Aorta (tissue), 5 donors: Measurements from ENCODE around the gene LIN54. TPM values are rescaled to one million over a fixed set of nuclear protein-coding genes. Genes with fewer than 3 reads are reported as not detected.
"Not testable (repeated sequence)": the region's sequence is repeated elsewhere in the genome, so short reads cannot be mapped to it uniquely, and the experiment has no call there.

Source experiments
- ATAC-seq: fragments of 200-7000 bp; cut with Tn5 transposase; one replicate; pipeline ENCODE4 v1.9.1; 2022; ENCODE audit warnings: moderate library complexity; ENCODE audit not compliant: low FRiP score
- DNase-seq, 2 donors: peaks; one replicate each; pipeline ENCODE4 v3.0.0-alpha.2; 2020
- H3K27ac ChIP-seq, 2 donors: one replicate each; pipeline ENCODE4 v1.5.1; 2013; ENCODE audit warnings: low read length in 2 of 2, mild to moderate bottlenecking in 2 of 2, moderate library complexity in 2 of 2, control low read depth in 1 of 2, inconsistent platforms in 1 of 2, low read depth in 1 of 2
- H3K27me3 ChIP-seq, 2 donors: one replicate each; pipeline ENCODE4 v1.6.1; 2013; ENCODE audit warnings: control low read depth in 1 of 2, low read length in 1 of 2, mild to moderate bottlenecking in 1 of 2, moderate library complexity in 1 of 2; ENCODE audit not compliant: insufficient read depth in 2 of 2, control insufficient read depth in 1 of 2
- H3K36me3 ChIP-seq, 2 donors: one replicate each; pipeline ENCODE4 v1.6.1; 2013; ENCODE audit warnings: control low read depth in 1 of 2, low read length in 1 of 2, mild to moderate bottlenecking in 1 of 2; ENCODE audit not compliant: insufficient read depth in 2 of 2, control insufficient read depth in 1 of 2
- H3K4me1 ChIP-seq, 2 donors: one replicate each; pipeline ENCODE4 v1.6.1; 2013; ENCODE audit warnings: low read length in 2 of 2, control low read depth in 1 of 2, mild to moderate bottlenecking in 1 of 2, moderate library complexity in 1 of 2; ENCODE audit not compliant: insufficient read depth in 2 of 2, control insufficient read depth in 1 of 2
- H3K4me3 ChIP-seq, 2 donors: one replicate each; pipeline ENCODE4 v1.5.1; 2013; ENCODE audit warnings: low read length in 2 of 2, control low read depth in 1 of 2, mild to moderate bottlenecking in 1 of 2
- H3K9me3 ChIP-seq: one replicate; pipeline ENCODE4 v1.6.1; 2013; ENCODE audit warnings: mild to moderate bottlenecking, low read length; ENCODE audit not compliant: control insufficient read depth
- WGBS, 2 donors: extraction: QIAGEN DNeasy Blood & Tissue Kit; methylation state at CpG; one replicate each; pipeline ENCODE4 v1.1.7; 2013; 5-methylcytosine and 5-hydroxymethylcytosine counted together
- intact Hi-C, 2 donors: fragments of 100-400 bp; cut with DNase I; formaldehyde crosslinking; loops; one replicate each; pipeline versions ENCODE4 v1.14.2 to v1.15.0; 2022
- polyA plus RNA-seq, 2 donors: library from polyadenylated mRNA; stranded (reverse); fragments of 200-250 nt; gene quantifications; one replicate each; pipeline ENCODE4 v1.2.3, GENCODE V29; 2013
- total RNA-seq, 2 donors: library from RNA; stranded (reverse); fragmentation: NEBNext Ultra II Directional; extraction: Animal tissue kit (Norgen Biotek cat#: 25700); gene quantifications; one replicate each; pipeline ENCODE4 v1.2.1, GENCODE V29; 2021
- donor health status: healthy with polysubstance abuse.
- donor health status: Bipolar disorder and iron deficiency.
- donor health status: DM: no; HTN: no; CAD: no.
- donor health status: DM: no; HTN: no; CAD: no.
- donor health status: DM: yes; HTN: yes; CAD: no.

Gene LIN54
- total and polyA plus RNA-seq, 4 donors, result 2.8 to 9.7 (median 5.0) TPM

DNA sequence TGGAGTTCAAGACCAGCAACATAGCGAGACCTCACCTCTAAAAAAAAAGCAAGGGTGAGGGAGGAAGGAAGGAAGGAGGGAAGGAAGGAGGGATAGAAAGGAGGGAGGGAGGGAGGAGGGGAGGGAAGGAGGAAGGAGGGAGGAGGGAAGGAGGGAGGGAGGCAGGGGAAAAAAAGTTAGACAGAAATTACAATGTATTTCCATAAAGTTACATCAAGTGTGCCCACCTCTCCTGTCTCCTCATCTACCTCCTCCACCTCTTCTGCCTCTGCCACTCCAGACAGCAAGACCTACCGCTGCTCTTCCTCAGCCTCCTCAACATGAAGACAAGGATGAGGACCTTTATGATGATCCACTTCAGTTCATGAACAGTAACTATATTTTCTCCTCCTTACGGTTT, 8.3 kb downstream of the LIN54 start:
- peaks cover 0 to 1% of the 10 kb centered on the region in 2 donors for H3K4me1 ChIP-seq
- intact Hi-C loops, result no loop called here
- DNase-seq (no peak), ATAC-seq (no peak)
- 94 to 95% methylated on average over 3 of the region's 3 CpGs for WGBS, 2 donors
- no peak overlapping the region for H3K4me3 ChIP-seq
- H3K27ac ChIP-seq, result no peak overlapping the region
- no peaks in the 10 kb centered on the region for H3K27me3 ChIP-seq
- no peaks in the 10 kb centered on the region for H3K36me3 ChIP-seq
- H3K9me3 ChIP-seq, result no peaks in the 10 kb centered on the region

GRCh38 chr4:82998898-82999297, 11.7 kb downstream of the LIN54 start:
- Histone ChIP-seq H3K9me3 (no peaks in the 10 kb centered on the region), H3K4me1 (peaks cover 0 to 1% of the 10 kb centered on the region in 2 donors), H3K27me3 (no peaks in the 10 kb centered on the region), H3K27ac (no peak overlapping the region), H3K36me3 (no peaks in the 10 kb centered on the region), H3K4me3 (no peak overlapping the region)
- DNase-seq (no peak), ATAC-seq (no peak)
- intact Hi-C loops, result no loop called here

DNA sequence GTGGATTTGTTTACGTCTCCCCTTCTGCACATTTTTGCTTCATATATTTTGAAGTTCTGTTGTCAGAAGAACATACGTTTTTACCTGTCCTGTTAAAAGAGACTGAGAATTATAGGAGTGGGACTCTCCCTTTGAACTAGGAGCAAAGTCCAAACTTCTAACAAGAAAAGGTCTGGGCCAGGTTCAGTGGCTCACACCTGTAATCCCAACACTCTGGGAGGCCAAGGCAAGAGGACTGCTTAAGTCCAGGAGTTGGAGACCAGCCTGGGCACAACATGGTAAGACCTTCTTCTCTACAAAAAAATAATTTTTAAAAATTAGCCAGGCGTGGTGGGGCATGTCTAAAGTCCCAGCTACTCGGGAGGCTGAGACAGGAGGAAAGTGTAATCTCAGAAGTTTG, 15.8 kb downstream of the LIN54 start:
- intact Hi-C loops, result no loop called here
- no peak for ATAC-seq
- no peaks in the 10 kb centered on the region for H3K27me3 ChIP-seq

GRCh38 chr4:82989575-82990429, 20.8 kb downstream of the LIN54 start:
- Histone ChIP-seq H3K27ac (no peak overlapping the region), H3K4me3 (no peak overlapping the region), H3K27me3 (no peaks in the 10 kb centered on the region), H3K9me3 (no peaks in the 10 kb centered on the region), H3K36me3 (no peaks in the 10 kb centered on the region), H3K4me1 (no peaks in the 10 kb centered on the region)
- intact Hi-C loops, result no loop called here
- WGBS, 2 donors, result 92 to 98% methylated on average over 2 of the region's 2 CpGs
- DNase-seq (no peak), ATAC-seq (peak; percentile 41)

More for the DNA sequence above, 15.8 kb downstream of the LIN54 start:
- H3K4me3 ChIP-seq, result no peak overlapping the region
- 70 to 71% methylated on average over 4 of the region's 4 CpGs for WGBS, 2 donors
- H3K9me3 ChIP-seq, result no peaks in the 10 kb centered on the region
- peaks cover 0 to 1% of the 10 kb centered on the region in 2 donors for H3K4me1 ChIP-seq
- no peaks in the 10 kb centered on the region for H3K36me3 ChIP-seq
- no peak overlapping the region for H3K27ac ChIP-seq
- DNase-seq, result no peak

DNA sequence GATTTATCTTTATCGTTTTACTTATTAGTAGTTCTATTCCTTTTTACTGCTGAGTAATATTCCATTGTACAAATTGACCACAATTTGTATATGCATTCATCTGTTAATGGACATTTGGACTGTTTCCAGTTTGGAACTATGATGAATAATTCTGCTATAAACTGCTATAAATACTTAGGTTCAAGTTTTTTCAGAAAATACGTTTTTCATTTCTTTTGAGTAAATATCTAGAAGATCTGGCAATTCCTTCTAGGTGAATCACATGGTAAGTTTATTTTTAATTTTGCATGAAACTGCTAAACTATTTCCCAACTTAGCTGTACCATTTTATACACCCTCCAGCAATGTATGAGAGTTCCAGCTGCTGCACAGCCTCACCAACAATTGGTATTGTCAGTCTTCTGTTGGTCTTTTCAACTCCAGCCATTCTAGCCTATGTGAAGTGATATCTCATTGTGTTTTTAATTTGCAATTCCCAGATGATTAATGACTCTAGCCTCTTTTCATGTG, 22.2 kb downstream of the LIN54 start:
- ATAC-seq (no peak), DNase-seq (no peak)
- Histone ChIP-seq H3K9me3 (no peaks in the 10 kb centered on the region), H3K27ac (no peak overlapping the region), H3K4me3 (no peak overlapping the region), H3K36me3 (no peaks in the 10 kb centered on the region), H3K27me3 (no peaks in the 10 kb centered on the region), H3K4me1 (no peaks in the 10 kb centered on the region)
- 53 to 56% methylated on average over 2 of the region's 2 CpGs for WGBS, 2 donors
- intact Hi-C loops, result no loop called here

GRCh38 chr4:82987519-82987918, 23.1 kb downstream of the LIN54 start:
- intact Hi-C loops, DNase-seq, H3K4me3 ChIP-seq, H3K27me3 ChIP-seq, H3K27ac ChIP-seq, ATAC-seq, H3K9me3 ChIP-seq, H3K36me3 ChIP-seq, H3K4me1 ChIP-seq: not testable (repeated sequence)

DNA sequence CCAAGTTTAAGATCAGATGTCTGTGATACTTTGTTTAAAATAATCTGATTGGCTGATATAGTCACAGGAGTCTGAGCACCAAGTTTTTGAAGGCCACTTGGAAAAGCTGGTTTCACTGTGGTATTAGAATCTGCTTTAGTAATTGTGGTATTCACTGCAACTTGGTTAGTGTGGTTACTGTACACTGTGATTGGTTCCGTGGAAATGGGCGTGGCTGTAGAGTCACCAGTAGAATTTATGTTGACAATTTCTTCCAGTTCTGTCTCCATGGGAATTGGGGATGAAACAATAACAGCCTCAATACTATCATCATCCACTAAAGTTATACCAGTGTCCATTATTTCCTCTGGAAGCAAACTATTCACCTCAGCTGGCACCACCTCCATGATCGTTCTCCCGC, 26.2 kb downstream of the LIN54 start:
- Histone ChIP-seq H3K4me1 (no peaks in the 10 kb centered on the region), H3K27me3 (no peaks in the 10 kb centered on the region), H3K27ac (no peak overlapping the region), H3K4me3 (no peak overlapping the region), H3K36me3 (no peaks in the 10 kb centered on the region), H3K9me3 (no peaks in the 10 kb centered on the region)
- no peak for ATAC-seq
- 95 to 97% methylated on average over 4 of the region's 4 CpGs for WGBS, 2 donors
- intact Hi-C loops, result no loop called here
- no peak for DNase-seq

- DNase-seq (no peak), ATAC-seq (no peak)
- Histone ChIP-seq H3K36me3 (no peaks in the 10 kb centered on the region), H3K9me3 (no peaks in the 10 kb centered on the region), H3K4me1 (no peaks in the 10 kb centered on the region), H3K27me3 (no peaks in the 10 kb centered on the region), H3K27ac (no peak overlapping the region), H3K4me3 (no peak overlapping the region)
- 92 to 94% methylated on average over 3 of the region's 3 CpGs for whole genome bisulfite sequencing, 2 donors
- intact Hi-C loops, result no loop called here
Measured at GRCh38 chr4:82983444-82983843, 27.2 kb downstream of the LIN54 start.

DNA sequence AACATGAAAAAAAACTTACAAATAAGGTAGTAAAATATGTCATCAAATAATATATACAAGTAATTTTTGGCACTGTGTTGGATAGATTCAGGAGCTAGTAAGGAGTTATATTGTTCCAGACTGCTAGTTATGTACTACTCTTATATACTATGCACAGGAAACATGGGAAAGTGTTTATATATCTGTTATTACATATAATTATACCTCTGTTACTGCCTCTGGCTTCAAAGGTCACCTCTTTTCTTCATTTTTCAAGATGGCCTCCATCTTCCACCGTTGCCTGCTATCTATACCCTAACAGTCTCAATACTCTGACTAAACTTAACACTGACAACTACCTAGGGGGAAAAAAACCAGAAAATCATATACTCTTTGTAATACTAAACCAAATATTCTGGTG, 29.5 kb downstream of the LIN54 start:
- Histone ChIP-seq H3K9me3 (no peaks in the 10 kb centered on the region), H3K4me3 (no peak overlapping the region), H3K27me3 (no peaks in the 10 kb centered on the region), H3K4me1 (no peaks in the 10 kb centered on the region), H3K36me3 (no peaks in the 10 kb centered on the region), H3K27ac (no peak overlapping the region)
- intact Hi-C loops, result no loop called here
- ATAC-seq (no peak), DNase-seq (no peak)
- 89 to 91% methylated on average over 1 of the region's 1 CpG for WGBS, 2 donors
